H9 (cell line): ENCODE results near the gene THRAP3. TPM values are rescaled to one million over a fixed set of nuclear protein-coding genes. Genes with fewer than 3 reads are reported as not detected.

Experiments
- DNase-seq: peaks from one replicate; pipeline ENCODE4 v3.0.0-alpha.2; 2017
- H2AFZ ChIP-seq: one replicate; pipeline ENCODE4 v1.6.1; 2013; ENCODE audit warnings: mild to moderate bottlenecking, low read length, control low read depth, moderate library complexity
- H2AK5ac ChIP-seq: 2 replicates; pipeline ENCODE4 v1.6.1; 2013; ENCODE audit warnings: low read length, control low read depth, mixed read lengths; ENCODE audit not compliant: insufficient read length
- H2BK120ac ChIP-seq: one replicate; pipeline ENCODE4 v1.6.1; 2013; ENCODE audit warnings: low read depth, mild to moderate bottlenecking, low read length, control low read depth, inconsistent platforms; ENCODE audit not compliant: poor library complexity, severe bottlenecking
- H2BK12ac ChIP-seq: 2 replicates; pipeline ENCODE4 v1.6.1; 2013; ENCODE audit warnings: low read length, control low read depth, mixed read lengths, low read depth; ENCODE audit not compliant: insufficient read length
- H2BK15ac ChIP-seq: 2 replicates; pipeline ENCODE4 v1.6.1; 2013; ENCODE audit warnings: low read depth, low read length, control low read depth
- H2BK20ac ChIP-seq: one replicate; pipeline ENCODE4 v1.6.1; 2013; ENCODE audit warnings: low read depth, mild to moderate bottlenecking, low read length, control low read depth, inconsistent platforms; ENCODE audit not compliant: poor library complexity, severe bottlenecking
- H2BK5ac ChIP-seq: 2 replicates; pipeline ENCODE4 v1.6.1; 2013; ENCODE audit warnings: low read length, control low read depth, mixed read lengths; ENCODE audit not compliant: insufficient read length
- H3K14ac ChIP-seq: 2 replicates; pipeline ENCODE4 v1.6.1; 2013; ENCODE audit warnings: low read length, control low read depth; ENCODE audit not compliant: insufficient read depth
- H3K18ac ChIP-seq: 2 replicates; pipeline ENCODE4 v1.6.1; 2013; ENCODE audit warnings: low read depth, mild to moderate bottlenecking, mixed read lengths, low read length, control low read depth; ENCODE audit not compliant: insufficient read length
- H3K23ac ChIP-seq: 2 replicates; pipeline ENCODE4 v1.6.1; 2013; ENCODE audit warnings: low read length, control low read depth, mixed read lengths, low read depth; ENCODE audit not compliant: insufficient read length
- H3K23me2 ChIP-seq: 2 replicates; pipeline ENCODE4 v1.6.1; 2013; ENCODE audit warnings: low read depth, mild to moderate bottlenecking, mixed read lengths, low read length, control low read depth; ENCODE audit not compliant: insufficient read length, poor library complexity, severe bottlenecking
- H3K27ac ChIP-seq: 2 replicates; pipeline ENCODE4 v1.5.1; 2013; ENCODE audit warnings: low read length, control low read depth, mixed read lengths, low read depth; ENCODE audit not compliant: insufficient read length
- H3K27me3 ChIP-seq: 2 replicates; pipeline ENCODE4 v1.6.1; 2013; ENCODE audit warnings: low read length, control low read depth, inconsistent platforms; ENCODE audit not compliant: insufficient read depth
- H3K4ac ChIP-seq: 2 replicates; pipeline ENCODE4 v1.6.1; 2013; ENCODE audit warnings: low read depth, mild to moderate bottlenecking, control low read depth, inconsistent platforms, low read length, moderate library complexity
- H3K4me1 ChIP-seq: 2 replicates; pipeline ENCODE4 v1.6.1; 2013; ENCODE audit warnings: low read length, control low read depth, inconsistent platforms; ENCODE audit not compliant: insufficient read depth
- H3K4me2 ChIP-seq: 2 replicates; pipeline ENCODE4 v1.6.1; 2013; ENCODE audit warnings: low read length, control low read depth, mixed read lengths; ENCODE audit not compliant: insufficient read length, insufficient read depth
- H3K56ac ChIP-seq: 2 replicates; pipeline ENCODE4 v1.6.1; 2013; ENCODE audit warnings: low read depth, mild to moderate bottlenecking, mixed read lengths, low read length, control low read depth; ENCODE audit not compliant: insufficient read length
- H3K79me1 ChIP-seq: 2 replicates; pipeline ENCODE4 v1.6.1; 2013; ENCODE audit warnings: low read depth, mild to moderate bottlenecking, moderate library complexity, low read length, control low read depth, inconsistent platforms; ENCODE audit not compliant: insufficient read depth, poor library complexity, severe bottlenecking
- H3K79me2 ChIP-seq: 2 replicates; pipeline ENCODE4 v1.6.1; 2013; ENCODE audit warnings: low read length, control low read depth, inconsistent platforms; ENCODE audit not compliant: insufficient read depth
- H3K9ac ChIP-seq: 2 replicates; pipeline ENCODE4 v1.6.1; 2013; ENCODE audit warnings: low read length, control low read depth, mixed read lengths; ENCODE audit not compliant: insufficient read length; ENCODE audit errors: extremely low read depth
- H3K9me3 ChIP-seq: one replicate; pipeline ENCODE4 v1.6.1; 2013; ENCODE audit warnings: low read depth, low read length, inconsistent platforms; ENCODE audit not compliant: control insufficient read depth
- H3T11ph ChIP-seq: one replicate; pipeline ENCODE4 v1.6.1; 2013; ENCODE audit warnings: mild to moderate bottlenecking, low read length, control low read depth, inconsistent platforms
- H4K20me1 ChIP-seq: one replicate; pipeline ENCODE4 v1.6.1; 2013; ENCODE audit not compliant: control insufficient read depth, insufficient read length, insufficient read depth
- H4K5ac ChIP-seq: 2 replicates; pipeline ENCODE4 v1.6.1; 2013; ENCODE audit warnings: low read depth, mild to moderate bottlenecking, mixed read lengths, low read length, control low read depth; ENCODE audit not compliant: insufficient read length
- H4K8ac ChIP-seq: replicated peaks from 2 replicates; pipeline ENCODE4 v1.6.1; 2013; ENCODE audit warnings: low read length, control low read depth, mixed read lengths, low read depth; ENCODE audit not compliant: insufficient read length
- H4K91ac ChIP-seq: 2 replicates; pipeline ENCODE4 v1.6.1; 2013; ENCODE audit warnings: low read depth, mild to moderate bottlenecking, moderate library complexity, mixed read lengths, low read length, control low read depth; ENCODE audit not compliant: insufficient read length
- H3K27ac Mint-ChIP-seq, 3 experiments: 2 replicates in 2 of 3; 3 replicates in 1 of 3; pipeline ENCODE4 v1.8.0; 2020 to 2021; ENCODE audit warnings: mixed read lengths in 3 of 3, mild to moderate bottlenecking in 1 of 3, moderate library complexity in 1 of 3
- H3K27me3 Mint-ChIP-seq: 2 replicates; pipeline ENCODE4 v1.8.0; 2021; ENCODE audit warnings: low read depth, mild to moderate bottlenecking, moderate library complexity, mixed read lengths
- H3K36me3 Mint-ChIP-seq, 3 experiments: 2 replicates in 2 of 3; 3 replicates in 1 of 3; pipeline ENCODE4 v1.8.0; 2020 to 2021; ENCODE audit warnings: low read depth in 3 of 3, mixed read lengths in 3 of 3; ENCODE audit not compliant: insufficient read depth in 1 of 3
- H3K4me1 Mint-ChIP-seq, 2 experiments: 2 replicates each; pipeline ENCODE4 v1.8.0; 2020; ENCODE audit warnings: mixed read lengths in 2 of 2
- H3K4me3 Mint-ChIP-seq, 2 experiments: 2 replicates in 1 of 2; 3 replicates in 1 of 2; pipeline ENCODE4 v1.8.0; 2020 to 2021; ENCODE audit warnings: mild to moderate bottlenecking in 2 of 2, mixed read lengths in 2 of 2, moderate library complexity in 1 of 2
- H3K9me3 Mint-ChIP-seq, 2 experiments: 2 replicates in 1 of 2; 3 replicates in 1 of 2; pipeline ENCODE4 v1.8.0; 2020; ENCODE audit warnings: mild to moderate bottlenecking in 2 of 2, mixed read lengths in 2 of 2, moderate library complexity in 1 of 2
- WGBS: extraction: QIAGEN DNeasy Blood & Tissue Kit; methylation state at CpG from one replicate; pipeline ENCODE4 v1.1.7; 2013; ENCODE audit warnings: missing lambda C conversion rate, low lambda C conversion rate, mixed read lengths; ENCODE audit not compliant: insufficient read length; ENCODE audit errors: extremely low coverage; 5-methylcytosine and 5-hydroxymethylcytosine counted together
- total RNA-seq: library from RNA; stranded (reverse); gene quantifications from 2 replicates; pipeline ENCODE4 v1.2.1, GENCODE V29; 2021
- TF ChIP-seq, protein P1 (sequence below): fragments of 200-600 bp; sonication (generic); conservative IDR thresholded peaks from 3 replicates; pipeline ENCODE4 v1.8.0; 2021; ENCODE audit warnings: antibody characterized with exemption, mild to moderate bottlenecking

THRAP3 gene
- total RNA-seq, 1 experiment from 2014 or later, result 186 TPM

DNA sequence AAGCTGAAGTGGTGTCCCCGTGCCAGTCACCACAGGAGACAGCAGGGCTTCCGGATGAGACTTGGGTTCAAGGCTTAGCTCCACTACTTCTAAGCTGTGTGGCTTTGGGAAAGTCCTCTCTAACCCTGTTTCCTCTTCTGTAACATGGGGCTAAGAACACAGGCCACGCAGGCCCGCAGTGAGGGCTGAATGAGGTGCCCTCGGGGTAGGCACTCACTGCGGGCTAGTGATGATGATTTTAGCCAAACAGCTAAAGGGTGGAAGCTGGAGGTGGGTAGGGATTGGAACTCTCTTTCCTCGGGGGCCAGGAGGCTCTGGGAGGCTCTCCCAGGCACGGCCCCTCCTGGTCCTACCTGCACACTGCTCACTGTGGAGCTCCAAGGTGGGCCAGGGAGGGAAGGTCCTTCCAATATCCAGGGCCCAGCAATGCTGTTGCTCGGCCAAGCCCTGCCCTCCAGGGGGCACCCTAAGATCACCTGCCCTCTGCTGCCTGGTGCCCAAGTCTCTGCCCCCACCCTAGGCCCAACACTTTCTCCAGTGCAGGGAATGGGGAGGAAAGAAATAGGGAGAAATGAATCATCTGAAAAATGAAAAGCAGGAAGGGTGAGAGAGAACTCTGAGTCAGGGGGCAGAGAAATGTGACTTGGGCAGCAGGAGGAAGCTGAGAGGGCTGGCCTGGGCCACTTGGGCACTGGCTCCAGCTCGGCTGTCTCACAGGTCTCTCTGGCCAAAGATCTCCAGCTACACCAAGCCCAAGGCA lies 118.4 kb downstream of the THRAP3 start:
- Histone ChIP-seq H3T11ph (no peak overlapping the region), H3K9ac (no peak overlapping the region), H2BK12ac (no peak overlapping the region), H2BK20ac (no peak overlapping the region), H2BK5ac (no peak overlapping the region), H3K56ac (no peak overlapping the region), H3K4ac (no peak overlapping the region), H4K5ac (no peak overlapping the region), H3K27me3 (no peaks in the 10 kb centered on the region), H3K23me2 (no peaks in the 10 kb centered on the region), H3K27ac (no peak overlapping the region), H3K79me2 (no peaks in the 10 kb centered on the region), H3K9me3 (no peaks in the 10 kb centered on the region), H3K4me1 (no peaks in the 10 kb centered on the region), H2AFZ (no peak overlapping the region), H3K14ac (no peak overlapping the region), H3K23ac (no peak overlapping the region), H2AK5ac (no peak overlapping the region), H3K4me2 (no peak overlapping the region), H4K91ac (no peak overlapping the region), H3K18ac (no peak overlapping the region), H4K20me1 (no peaks in the 10 kb centered on the region), H2BK15ac (no peak overlapping the region), H3K79me1 (no peaks in the 10 kb centered on the region), H2BK120ac (no peak overlapping the region), H4K8ac (no peak overlapping the region)
- Mint-ChIP-seq H3K4me1 (no peaks in the 10 kb centered on the region), H3K9me3 (no peaks in the 10 kb centered on the region), H3K27me3 (no peaks in the 10 kb centered on the region; the same call in 1 of the 2 replicates), H3K27ac (no peak overlapping the region), H3K36me3 (peaks cover 3 to 27% (median 21%) of the 10 kb centered on the region in 3 experiments; a peak in 6 of 7 replicates), H3K4me3 (no peak overlapping the region)
- TF ChIP-seq, protein P1, sequence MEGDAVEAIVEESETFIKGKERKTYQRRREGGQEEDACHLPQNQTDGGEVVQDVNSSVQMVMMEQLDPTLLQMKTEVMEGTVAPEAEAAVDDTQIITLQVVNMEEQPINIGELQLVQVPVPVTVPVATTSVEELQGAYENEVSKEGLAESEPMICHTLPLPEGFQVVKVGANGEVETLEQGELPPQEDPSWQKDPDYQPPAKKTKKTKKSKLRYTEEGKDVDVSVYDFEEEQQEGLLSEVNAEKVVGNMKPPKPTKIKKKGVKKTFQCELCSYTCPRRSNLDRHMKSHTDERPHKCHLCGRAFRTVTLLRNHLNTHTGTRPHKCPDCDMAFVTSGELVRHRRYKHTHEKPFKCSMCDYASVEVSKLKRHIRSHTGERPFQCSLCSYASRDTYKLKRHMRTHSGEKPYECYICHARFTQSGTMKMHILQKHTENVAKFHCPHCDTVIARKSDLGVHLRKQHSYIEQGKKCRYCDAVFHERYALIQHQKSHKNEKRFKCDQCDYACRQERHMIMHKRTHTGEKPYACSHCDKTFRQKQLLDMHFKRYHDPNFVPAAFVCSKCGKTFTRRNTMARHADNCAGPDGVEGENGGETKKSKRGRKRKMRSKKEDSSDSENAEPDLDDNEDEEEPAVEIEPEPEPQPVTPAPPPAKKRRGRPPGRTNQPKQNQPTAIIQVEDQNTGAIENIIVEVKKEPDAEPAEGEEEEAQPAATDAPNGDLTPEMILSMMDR, result peak; percentile 75
- peak; percentile 67 for DNase-seq
- no CpG with 5 or more reads among the region's 10 CpGs for WGBS
